ENCODE data around the gene NAV2. TPM values are rescaled to one million over a fixed set of nuclear protein-coding genes. Genes with fewer than 3 reads are reported as not detected.

The NAV2 gene
- total RNA-seq, 1 experiment from 2014 or later, result 46.3 TPM

DNA sequence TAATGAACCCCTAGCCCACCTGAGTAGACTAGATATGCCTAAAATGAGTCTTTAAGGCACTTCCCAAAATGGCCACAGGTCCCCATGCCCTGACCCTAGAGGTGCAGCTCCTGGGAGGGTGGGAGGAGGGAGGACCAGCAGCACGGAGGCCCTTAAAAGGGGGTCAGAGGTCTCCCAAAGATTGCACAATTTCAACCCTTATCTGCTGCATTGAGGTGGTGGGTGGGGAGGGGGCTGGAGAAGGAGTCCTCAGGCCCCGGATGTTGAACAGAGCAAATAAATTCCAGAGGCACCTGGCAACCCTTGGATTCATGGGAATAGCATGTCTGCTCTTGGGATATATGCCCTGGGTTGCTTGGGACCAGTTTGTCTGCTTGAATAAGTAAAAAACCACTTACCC, 57.6 kb downstream of the NAV2 start:
- no peak overlapping the region for H4K5ac ChIP-seq (ENCODE audit: insufficient read length, low read depth, low read length)
- H2AK5ac ChIP-seq (ENCODE audit: insufficient read length, low read length), result no peak overlapping the region
- no peak overlapping the region for H2BK20ac ChIP-seq (ENCODE audit: low read depth, low read length, poor library complexity, severe bottlenecking)
- Mint-ChIP-seq H3K4me1 (peaks cover 58 to 60% of the 10 kb centered on the region in 2 experiments), H3K27me3 (ENCODE audit: low read depth) (peaks cover 15% of the 10 kb centered on the region), H3K27ac (no peak overlapping the region), H3K36me3 (ENCODE audit: insufficient read depth in 1 of 3, low read depth in 3 of 3) (peaks cover 0 to 1% (median under 1%) of the 10 kb centered on the region in 3 experiments; a peak in 2 of 7 replicates), H3K4me3 (no peak overlapping the region), H3K9me3 (peaks cover 0 to under 1% of the 10 kb centered on the region in 2 experiments; a peak in 1 of 5 replicates)
- no peak for DNase-seq
- H2BK15ac ChIP-seq (ENCODE audit: low read depth, low read length), result no peak overlapping the region
- H3K27ac ChIP-seq (ENCODE audit: insufficient read length, low read depth, low read length), result no peak overlapping the region
- H3K9ac ChIP-seq (ENCODE audit: extremely low read depth, insufficient read length, low read length), result no peak overlapping the region
- H2BK5ac ChIP-seq (ENCODE audit: insufficient read length, low read length), result no peak overlapping the region
- no peak overlapping the region for H4K91ac ChIP-seq (ENCODE audit: insufficient read length, low read depth, low read length)
- no peak for TF ChIP-seq CTCF (conservative IDR thresholded peaks at IDR 0.05)
- no peak overlapping the region for H3K23ac ChIP-seq (ENCODE audit: insufficient read length, low read depth, low read length)
- H2BK120ac ChIP-seq (ENCODE audit: low read depth, low read length, poor library complexity, severe bottlenecking), result no peak overlapping the region
- H3K9me3 ChIP-seq (ENCODE audit: control insufficient read depth, low read depth, low read length), result no peaks in the 10 kb centered on the region
- H3K79me2 ChIP-seq (ENCODE audit: insufficient read depth, low read length), result no peaks in the 10 kb centered on the region
- H3K27me3 ChIP-seq (ENCODE audit: insufficient read depth, low read length), result no peaks in the 10 kb centered on the region
- H3K14ac ChIP-seq (ENCODE audit: insufficient read depth, low read length), result no peak overlapping the region
- H3K23me2 ChIP-seq (ENCODE audit: insufficient read length, low read depth, low read length, poor library complexity, severe bottlenecking), result no peaks in the 10 kb centered on the region
- H2AFZ ChIP-seq (ENCODE audit: low read length), result no peak overlapping the region
- H3K4me2 ChIP-seq (ENCODE audit: insufficient read depth, insufficient read length, low read length), result no peak overlapping the region
- H3T11ph ChIP-seq (ENCODE audit: low read length), result no peak overlapping the region
- WGBS (ENCODE audit: extremely low coverage, insufficient read length, low lambda C conversion rate), result no CpG with 5 or more reads among the region's 2 CpGs
- H3K56ac ChIP-seq (ENCODE audit: insufficient read length, low read depth, low read length), result no peak overlapping the region
- H4K8ac ChIP-seq (replicated peaks; ENCODE audit: insufficient read length, low read depth, low read length), result no peak overlapping the region
- no peaks in the 10 kb centered on the region for H4K20me1 ChIP-seq (ENCODE audit: control insufficient read depth, insufficient read depth, insufficient read length)
- H3K4ac ChIP-seq (ENCODE audit: low read depth, low read length), result no peak overlapping the region
- H3K79me1 ChIP-seq (ENCODE audit: insufficient read depth, low read depth, low read length, poor library complexity, severe bottlenecking), result no peaks in the 10 kb centered on the region
- no peak overlapping the region for H3K18ac ChIP-seq (ENCODE audit: insufficient read length, low read depth, low read length)
- no peak overlapping the region for H2BK12ac ChIP-seq (ENCODE audit: insufficient read length, low read depth, low read length)
- H3K4me1 ChIP-seq (ENCODE audit: insufficient read depth, low read length), result peaks cover 26% of the 10 kb centered on the region
